Neural progenitor cell (in vitro differentiated cells): Measurements from ENCODE around the gene PPP1R37.

ENCODE experiments used
- CTCF ChIP-seq: fragments of 200-600 bp; sonication (generic); IDR thresholded peaks from 2 replicates; pipeline ENCODE4 v1.5.1; 2017; ENCODE audit warnings: antibody characterized with exemption, mild to moderate bottlenecking
- EZH2 ChIP-seq: fragments of 200-600 bp; sonication (generic); IDR thresholded peaks from 2 replicates; pipeline ENCODE4 v1.6.1; 2017; ENCODE audit warnings: antibody characterized with exemption, mild to moderate bottlenecking, moderate library complexity
- EZH2phosphoT487 ChIP-seq: fragments of 200-600 bp; sonication (generic); IDR thresholded peaks from 2 replicates; pipeline ENCODE4 v1.6.1; 2017; ENCODE audit warnings: antibody characterized with exemption

- TF ChIP-seq EZH2 (no peak), CTCF (no peak), EZH2phosphoT487 (no peak)
Measured at GRCh38 chr19:45141203-45141900, 48.4 kb downstream of the PPP1R37 start.
